SK-N-SH (cell line): ENCODE results near the gene GMPPA. TPM values are rescaled to one million over a fixed set of nuclear protein-coding genes. Genes with fewer than 3 reads are reported as not detected.

ENCODE experiments used
- CTCF ChIA-PET: fragments of 300-600, 350-600 bp; formaldehyde crosslinking; extraction: SDS; loops from one replicate; lab custom pipeline; 2021; lab: Yijun Ruan, JAX
- POLR2A ChIA-PET: fragments of 350-600 bp; sonication (Branson Sonifier 250); formaldehyde crosslinking; extraction: SDS; loops from one replicate; lab custom pipeline; 2020; ENCODE audit warnings: antibody characterized with exemption, inconsistent platforms; lab: Yijun Ruan, JAX
- DNase-seq: peaks from one replicate; pipeline ENCODE4 v3.0.0; 2012
- H2AFZ ChIP-seq: fragments of 200-600 bp; sonication (generic); 2 replicates; pipeline ENCODE4 v1.8.1; 2016; ENCODE audit warnings: antibody characterized with exemption, mild to moderate bottlenecking, low read depth
- H3F3A ChIP-seq: fragments of 200-600 bp; sonication (generic); replicated peaks from 2 replicates; pipeline ENCODE3; 2016; ENCODE audit warnings: antibody characterized with exemption, mild to moderate bottlenecking; ENCODE audit not compliant: insufficient read depth
- H3K27ac ChIP-seq, 2 experiments: fragments of 200-500 bp in 1 of 2; fragments of 200-600 bp in 1 of 2; sonication (Bioruptor generic) in 1 of 2; sonication (generic), shearing (Covaris generic) in 1 of 2; 2 replicates each; pipeline versions ENCODE4 v1.5.1 to v1.6.1; 2014 to 2016; ENCODE audit warnings: low read depth in 2 of 2, inconsistent platforms in 1 of 2, low read length in 1 of 2, mild to moderate bottlenecking in 1 of 2, mixed read lengths in 1 of 2
- H3K27me3 ChIP-seq: fragments of 200-600 bp; sonication (generic), shearing (Covaris generic); 2 replicates; pipeline ENCODE4 v1.6.1; 2016; ENCODE audit warnings: mixed run types; ENCODE audit not compliant: insufficient read depth
- H3K36me3 ChIP-seq, 2 experiments: fragments of 200-500 bp in 1 of 2; fragments of 200-600 bp in 1 of 2; sonication (Bioruptor generic) in 1 of 2; sonication (generic) in 1 of 2; replicated peaks in 1 of 2; 2 replicates each; pipeline versions ENCODE3 to v1.5.1; 2014 to 2016; ENCODE audit warnings: low read length in 1 of 2, mild to moderate bottlenecking in 1 of 2; ENCODE audit not compliant: insufficient read depth in 2 of 2, control insufficient read depth in 1 of 2
- H3K4me1 ChIP-seq, 2 experiments: fragments of 200-500 bp in 1 of 2; fragments of 200-600 bp in 1 of 2; sonication (Bioruptor generic) in 1 of 2; sonication (generic), shearing (Covaris generic) in 1 of 2; 2 replicates each; pipeline versions ENCODE4 v1.5.1 to v1.6.1; 2014 to 2016; ENCODE audit warnings: low read depth in 1 of 2, low read length in 1 of 2, mixed run types in 1 of 2; ENCODE audit not compliant: insufficient read depth in 2 of 2, control insufficient read depth in 1 of 2
- H3K4me2 ChIP-seq: fragments of 200-600 bp; sonication (generic), shearing (Covaris generic); 2 replicates; pipeline ENCODE4 v1.6.1; 2017; ENCODE audit warnings: mixed run types
- H3K4me3 ChIP-seq, 2 experiments: fragments of 200-500 bp in 1 of 2; fragments of 200-600 bp in 1 of 2; sonication (Bioruptor generic) in 1 of 2; sonication (generic), shearing (Covaris generic) in 1 of 2; 2 replicates each; pipeline versions ENCODE4 v1.5.1 to v1.8.1; 2014 to 2016; ENCODE audit warnings: low read depth in 2 of 2, inconsistent platforms in 1 of 2, low read length in 1 of 2, mild to moderate bottlenecking in 1 of 2, mixed read lengths in 1 of 2, moderate library complexity in 1 of 2
- H3K79me2 ChIP-seq: fragments of 200-600 bp; sonication (generic); 2 replicates; pipeline ENCODE4 v1.8.1; 2017; ENCODE audit warnings: mild to moderate bottlenecking; ENCODE audit not compliant: insufficient read depth
- H3K9ac ChIP-seq: fragments of 200-600 bp; sonication (generic); 2 replicates; pipeline ENCODE4 v1.6.1; 2017; ENCODE audit warnings: mixed run types
- H3K9me2 ChIP-seq: fragments of 200-600 bp; sonication (generic); 2 replicates; pipeline ENCODE4 v1.6.1; 2017; ENCODE audit warnings: mixed run types
- H3K9me3 ChIP-seq: fragments of 200-600 bp; sonication (generic); 2 replicates; pipeline ENCODE4 v1.6.1; 2017; ENCODE audit warnings: mixed run types, mild to moderate bottlenecking, moderate library complexity
- H4K20me1 ChIP-seq: fragments of 200-600 bp; sonication (generic); 2 replicates; pipeline ENCODE4 v1.6.1; 2017; ENCODE audit warnings: mild to moderate bottlenecking, mixed run types; ENCODE audit not compliant: insufficient read depth
- CHD2 ChIP-seq: fragments of 150-350 bp; IDR thresholded peaks from 2 replicates; pipeline ENCODE4 v1.6.1; 2018; ENCODE audit warnings: low read length; ENCODE audit not compliant: partially characterized antibody
- CTCF ChIP-seq: fragments of 200-600 bp; sonication (generic); IDR thresholded peaks from 2 replicates; pipeline ENCODE4 v1.6.1; 2017; ENCODE audit warnings: antibody characterized with exemption, mild to moderate bottlenecking, moderate library complexity
- EP300 ChIP-seq, 2 experiments: IDR thresholded peaks; 2 replicates each; pipeline versions ENCODE4 v1.4.0 to v1.6.1; 2012; ENCODE audit warnings: borderline replicate concordance in 1 of 2, low read depth in 1 of 2, low read length in 1 of 2
- FOXJ3 ChIP-seq: sonication (generic); formaldehyde crosslinking; IDR thresholded peaks from 2 replicates; pipeline ENCODE4 v1.5.1; 2020; ENCODE audit warnings: mild to moderate bottlenecking, missing genetic modification reagents
- GATA2 ChIP-seq: sonication (generic); formaldehyde crosslinking; IDR thresholded peaks from 2 replicates; pipeline ENCODE4 v1.5.0; 2020; ENCODE audit warnings: mild to moderate bottlenecking, missing genetic modification reagents
- JUND ChIP-seq: IDR thresholded peaks from 2 replicates; pipeline ENCODE4 v1.4.0; 2012
- RAD21 ChIP-seq: IDR thresholded peaks from 2 replicates; pipeline ENCODE4 v1.6.1; 2012; ENCODE audit warnings: mild to moderate bottlenecking, low read length
- RFX5 ChIP-seq: IDR thresholded peaks from 2 replicates; pipeline ENCODE4 v1.6.1; 2012; ENCODE audit warnings: mild to moderate bottlenecking, improper control_type of control experiment, low read length
- RXRA ChIP-seq: IDR thresholded peaks from 2 replicates; pipeline ENCODE4 v1.4.0; 2012; ENCODE audit warnings: low read depth, mild to moderate bottlenecking, borderline replicate concordance
- SIN3A ChIP-seq: IDR thresholded peaks from 2 replicates; pipeline ENCODE4 v1.6.1; 2012; ENCODE audit warnings: low read depth, mild to moderate bottlenecking, low read length, moderate library complexity, borderline replicate concordance
- TAF1 ChIP-seq: IDR thresholded peaks from 2 replicates; pipeline ENCODE4 v1.6.1; 2012; ENCODE audit warnings: low read depth, mild to moderate bottlenecking, low read length, moderate library complexity, borderline replicate concordance
- TEAD4 ChIP-seq: IDR thresholded peaks from 2 replicates; pipeline ENCODE4 v1.4.0; 2012; ENCODE audit warnings: mild to moderate bottlenecking, borderline replicate concordance; ENCODE audit not compliant: insufficient read depth
- WGBS: methylation state at CpG from one replicate; pipeline ENCODE4 v1.1.6; 2017; ENCODE audit warnings: low lambda C conversion rate; 5-methylcytosine and 5-hydroxymethylcytosine counted together
- polyA plus RNA-seq, 3 experiments: library from polyadenylated mRNA; depleted of rRNA; stranded (reverse); fragments of >200 nt; gene quantifications; 2 replicates each; pipeline ENCODE4 v1.2.3, GENCODE V29; 2012
- TF ChIP-seq, protein P1 (sequence below): fragments of 150-350 bp; IDR thresholded peaks from 2 replicates; pipeline ENCODE4 v1.6.1; 2016; ENCODE audit warnings: mild to moderate bottlenecking, low read depth, low read length

GMPPA gene
- polyA plus RNA-seq, 1 of the 3 experiments (the other 2 are of a cell fraction), result 61.3 TPM

DNA sequence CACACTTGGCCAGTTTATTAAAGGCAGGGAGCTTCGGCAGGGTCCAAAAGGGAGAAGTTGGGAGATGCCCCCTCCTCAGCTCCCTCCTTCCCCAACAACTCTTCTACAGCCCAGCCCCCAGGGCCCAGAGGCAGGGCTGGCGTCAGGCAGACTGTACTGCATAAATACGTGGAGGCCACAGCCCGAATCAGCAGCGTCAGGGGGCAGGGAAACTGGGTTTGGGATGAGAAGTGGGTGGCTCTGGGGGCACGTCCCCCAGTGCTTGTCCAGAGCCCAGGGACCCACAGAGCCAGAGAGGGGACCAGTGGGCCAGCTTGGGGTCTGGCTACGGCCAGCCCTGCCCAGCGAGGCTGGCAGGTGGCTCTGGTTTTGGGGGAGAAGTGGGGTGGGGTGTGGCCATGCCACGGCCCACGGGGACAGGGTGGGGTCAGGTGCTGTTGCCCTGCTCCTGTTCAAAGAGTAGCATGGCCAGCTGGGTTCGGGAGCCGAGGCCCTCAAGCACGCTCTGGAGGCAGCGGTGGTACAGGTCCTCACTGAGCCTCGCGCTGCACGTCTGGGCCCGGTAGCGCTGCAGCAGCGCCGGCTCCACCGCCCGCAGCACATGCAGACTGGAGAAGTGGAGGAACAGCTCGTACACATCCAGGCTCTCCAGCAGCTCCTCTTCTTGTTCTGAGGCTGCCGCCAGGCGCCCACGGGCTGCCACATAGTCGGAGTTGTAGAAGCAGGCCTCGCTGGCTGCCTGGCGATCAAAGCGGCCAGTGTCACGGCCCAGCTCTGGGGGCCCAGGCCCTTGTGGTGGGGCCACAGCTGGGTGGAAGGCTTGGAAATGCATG, 40.5 kb downstream of the GMPPA start:
- no peak for TF ChIP-seq RAD21
- CTCF ChIA-PET, result interaction anchor here (1.0 to 62.1 kb wide), 10 partner anchors 11 to 150 kb away, joined by 3 to 2824 read pairs (median 22); partner anchors contain the start of genes ASIC4 and GMPPA
- Histone ChIP-seq H3K27ac (no peak overlapping the region), H3K4me3 (no peak overlapping the region), H3K4me1 (peaks cover 7 to 19% of the 10 kb centered on the region in 2 experiments; a peak in 2 of 4 replicates), H3K9ac (no peak overlapping the region), H3K9me3 (no peaks in the 10 kb centered on the region), H3K9me2 (no peaks in the 10 kb centered on the region), H3K79me2 (peaks cover 13% of the 10 kb centered on the region), H4K20me1 (peaks cover 20% of the 10 kb centered on the region), H3K4me2 (no peak overlapping the region), H3K36me3 (peaks cover 9 to 28% of the 10 kb centered on the region in 2 experiments), H2AFZ (no peak overlapping the region), H3K27me3 (no peaks in the 10 kb centered on the region), H3F3A (peaks cover 6% of the 10 kb centered on the region)
- WGBS, result 92% methylated on average over 15 of the region's 32 CpGs
- POLR2A ChIA-PET, result interaction anchor here (1.0 to 1.1 kb wide), 2 partner anchors 12 to 108 kb away, joined by 3 to 4 read pairs; no protein-coding TSS in a partner anchor
- DNase-seq, result no peak

DNA sequence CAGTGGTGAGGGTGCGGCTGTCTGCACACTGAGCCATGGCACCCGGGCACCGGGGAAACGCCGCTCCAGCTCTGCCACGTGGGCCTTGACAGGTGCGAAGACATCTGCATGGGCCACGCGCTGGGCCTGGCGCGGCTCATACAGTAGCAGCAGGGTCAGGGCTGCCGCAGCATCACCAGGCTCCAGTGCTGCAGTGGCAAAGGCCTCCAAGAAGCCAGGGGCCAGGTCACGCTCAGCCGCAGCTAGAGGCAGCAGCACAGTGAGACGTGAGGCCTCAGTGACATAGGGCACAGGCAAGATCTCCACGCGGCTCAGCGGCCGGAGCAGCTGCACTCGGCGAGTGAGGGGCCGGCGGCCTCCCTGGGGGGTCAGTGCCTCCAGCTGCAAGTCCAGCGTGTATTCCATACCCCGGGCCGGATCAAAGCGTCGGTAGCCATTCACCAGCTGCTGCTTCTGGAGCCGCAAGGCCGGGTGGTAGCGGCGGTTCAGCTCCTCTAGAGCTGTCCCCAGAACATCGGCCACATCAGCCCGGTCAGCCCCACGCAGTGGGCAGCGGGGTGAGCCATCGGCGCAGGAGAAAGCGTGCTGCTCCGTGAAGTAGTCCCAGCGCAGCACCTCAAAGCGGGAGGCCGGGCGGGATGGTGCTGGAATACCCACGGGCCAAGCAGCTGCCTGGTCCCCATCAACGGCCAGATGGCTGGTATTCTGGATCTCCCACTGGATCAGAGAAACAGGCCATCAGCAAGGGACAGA, 41.4 kb downstream of the GMPPA start:
- DNase-seq, result no peak
- H3K79me2 ChIP-seq, result peaks cover 13% of the 10 kb centered on the region
- POLR2A ChIA-PET, result interaction anchor here (0.6 to 1.1 kb wide), 3 partner anchors 109 to 333 kb away, joined by 4 to 5 read pairs (median 4); partner anchors contain the start of gene ZFAND2B
- no peaks in the 10 kb centered on the region for H3K27me3 ChIP-seq
- H3K36me3 ChIP-seq, result peaks cover 9 to 28% of the 10 kb centered on the region in 2 experiments
- CTCF ChIA-PET, result interaction anchor here (1.0 to 62.1 kb wide), 29 partner anchors 12 to 153 kb away, joined by 3 to 2824 read pairs (median 15); partner anchors contain the start of genes ASIC4, GMPPA, OBSL1 and STK11IP
- no peak overlapping the region for H2AFZ ChIP-seq
- no peak overlapping the region for H3K4me2 ChIP-seq
- TF ChIP-seq GATA2 (CRISPR knock-in tag) (no peak), JUND (no peak), EP300 (IDR thresholded peaks at IDR 0.05; ENCODE audit: borderline replicate concordance in 1 of 2, low read depth in 1 of 2, low read length in 1 of 2) (no peak), TAF1 (no peak), CTCF (no peak), RXRA (no peak), RFX5 (no peak), CHD2 (no peak), FOXJ3 (CRISPR knock-in tag) (no peak), SIN3A (no peak), TEAD4 (no peak)
- TF ChIP-seq, protein P1, sequence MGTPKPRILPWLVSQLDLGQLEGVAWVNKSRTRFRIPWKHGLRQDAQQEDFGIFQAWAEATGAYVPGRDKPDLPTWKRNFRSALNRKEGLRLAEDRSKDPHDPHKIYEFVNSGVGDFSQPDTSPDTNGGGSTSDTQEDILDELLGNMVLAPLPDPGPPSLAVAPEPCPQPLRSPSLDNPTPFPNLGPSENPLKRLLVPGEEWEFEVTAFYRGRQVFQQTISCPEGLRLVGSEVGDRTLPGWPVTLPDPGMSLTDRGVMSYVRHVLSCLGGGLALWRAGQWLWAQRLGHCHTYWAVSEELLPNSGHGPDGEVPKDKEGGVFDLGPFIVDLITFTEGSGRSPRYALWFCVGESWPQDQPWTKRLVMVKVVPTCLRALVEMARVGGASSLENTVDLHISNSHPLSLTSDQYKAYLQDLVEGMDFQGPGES, result no peak
- no peaks in the 10 kb centered on the region for H3K9me3 ChIP-seq
- H3K4me3 ChIP-seq, result no peak overlapping the region
- peaks cover 6% of the 10 kb centered on the region for H3F3A ChIP-seq
- H3K9me2 ChIP-seq, result no peaks in the 10 kb centered on the region
- peaks cover 7 to 26% of the 10 kb centered on the region in 2 experiments; a peak in 2 of 4 replicates for H3K4me1 ChIP-seq
- WGBS, result 93% methylated on average over 17 of the region's 46 CpGs
- H3K27ac ChIP-seq, result no peak overlapping the region
- H4K20me1 ChIP-seq, result peaks cover 20% of the 10 kb centered on the region
- H3K9ac ChIP-seq, result no peak overlapping the region
